ENCODE results near the gene CACNA1D.

CACNA1D gene

GRCh38 chr3:53822331-53822741 lies 327.9 kb downstream of the CACNA1D start:
- no peak for DNase-seq (ENCODE audit: low spot score)

GRCh38 chr3:53823026-53823955 lies 328.9 kb downstream of the CACNA1D start:
- no peak for DNase-seq (ENCODE audit: low spot score)

- DNase-seq (ENCODE audit: low spot score), result no peak
These were observed 329.7 kb downstream of the CACNA1D start for GRCh38 chr3:53823956-53824657.

GRCh38 chr3:53824795-53825194 lies 330.4 kb downstream of the CACNA1D start:
- no peak for DNase-seq (ENCODE audit: low spot score)

- DNase-seq (ENCODE audit: low spot score), result peak; percentile 33
These were observed 331.6 kb downstream of the CACNA1D start for GRCh38 chr3:53826048-53826447.

GRCh38 chr3:53828581-53828980 lies 334.2 kb downstream of the CACNA1D start:
- no peak for DNase-seq (ENCODE audit: low spot score)

- no peak for DNase-seq (ENCODE audit: low spot score)
These were observed 335.2 kb downstream of the CACNA1D start for GRCh38 chr3:53829605-53830004.

- no peak for DNase-seq (ENCODE audit: low spot score)
These were observed 336.5 kb downstream of the CACNA1D start for GRCh38 chr3:53830944-53831343.

GRCh38 chr3:53833053-53833645 lies 338.7 kb downstream of the CACNA1D start:
- no peak for DNase-seq (ENCODE audit: low spot score)

GRCh38 chr3:53833700-53834099 lies 339.3 kb downstream of the CACNA1D start:
- no peak for DNase-seq (ENCODE audit: low spot score)

- no peak for DNase-seq (ENCODE audit: low spot score)
These were observed 340.2 kb downstream of the CACNA1D start for GRCh38 chr3:53834429-53835095.

- no peak for DNase-seq (ENCODE audit: low spot score)
These were observed 340.8 kb downstream of the CACNA1D start for GRCh38 chr3:53835257-53835656.

- DNase-seq (ENCODE audit: low spot score), result no peak
These were observed 341.9 kb downstream of the CACNA1D start for GRCh38 chr3:53836084-53836872.

- DNase-seq (ENCODE audit: low spot score), result peak; percentile 33
These were observed 342.9 kb downstream of the CACNA1D start for GRCh38 chr3:53837331-53837730.

GRCh38 chr3:53841296-53841695 lies 346.9 kb downstream of the CACNA1D start:
- DNase-seq (ENCODE audit: low spot score), result peak; percentile 7

GRCh38 chr3:53842436-53843194 lies 348.2 kb downstream of the CACNA1D start:
- DNase-seq (ENCODE audit: low spot score), result peak; percentile 95

- DNase-seq (ENCODE audit: low spot score), result no peak
These were observed 349.1 kb downstream of the CACNA1D start for GRCh38 chr3:53843195-53844177.

GRCh38 chr3:53844262-53845102 lies 350.1 kb downstream of the CACNA1D start:
- peak; percentile 74 for DNase-seq (ENCODE audit: low spot score)

Measured in kidney tubule cell (primary cell).